Epidermal melanocyte (primary cell): ENCODE results near the gene PMEPA1.

ENCODE experiments used
- DNase-seq: peaks from one replicate; pipeline ENCODE4 v3.0.0; 2011; ENCODE audit warnings: low spot score; ENCODE audit not compliant: insufficient read length

Gene PMEPA1

DNA sequence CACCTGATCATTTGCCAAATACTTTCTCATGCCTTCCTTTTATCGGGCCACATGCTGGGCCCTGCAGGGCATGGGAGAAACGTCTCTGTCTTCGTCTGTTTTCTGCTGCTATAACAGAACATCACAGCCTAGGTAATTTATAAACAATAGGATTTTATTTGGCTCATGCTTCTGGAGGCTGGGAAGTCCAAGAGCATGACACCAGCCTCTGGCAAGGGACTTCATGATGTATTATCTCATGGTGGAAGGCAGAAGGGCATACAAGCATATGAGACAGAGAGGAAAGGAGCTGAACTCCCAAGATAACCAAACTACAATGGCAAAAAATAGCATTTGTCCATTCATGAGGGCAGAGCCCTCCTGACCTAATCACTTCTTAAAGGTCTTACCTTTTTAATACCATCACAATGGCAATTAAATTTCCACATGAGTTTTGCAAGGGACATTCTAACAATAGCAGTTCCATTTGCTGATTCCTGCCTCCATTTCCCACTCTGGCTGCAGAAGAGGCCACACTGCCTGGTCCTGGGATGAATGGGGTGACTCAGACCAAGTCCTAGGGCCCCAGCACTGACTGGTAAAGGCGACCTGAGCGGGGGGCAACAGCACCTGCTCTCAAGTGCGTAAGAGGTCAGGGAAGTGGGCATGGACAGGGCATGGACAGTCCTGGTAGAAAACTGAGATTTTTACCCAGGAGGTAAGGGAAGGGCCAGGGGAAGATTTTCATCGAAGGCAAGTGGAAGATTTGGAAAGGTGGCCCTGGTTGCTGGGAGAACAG, 84.4 kb downstream of the PMEPA1 start:
- no peak for DNase-seq

DNA sequence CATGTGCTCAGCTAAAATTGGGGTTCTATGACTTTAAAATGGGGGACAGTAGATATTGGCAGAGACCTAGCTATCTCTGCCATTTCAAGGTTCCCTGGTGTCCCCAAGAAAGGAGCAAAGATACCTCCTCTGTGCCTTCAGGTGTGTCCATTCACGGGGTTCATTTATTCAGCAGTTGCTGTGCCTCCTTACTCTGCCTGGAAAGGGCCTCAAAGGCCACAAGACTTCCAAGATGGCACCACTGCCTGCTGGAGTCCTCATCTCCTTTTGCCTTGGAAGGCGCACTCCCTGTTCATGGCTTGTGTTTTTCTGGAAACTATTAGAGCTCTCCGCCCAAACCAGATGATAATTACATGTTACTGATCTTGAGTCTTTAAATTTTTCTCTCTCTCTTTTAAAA, 85.7 kb downstream of the PMEPA1 start:
- no peak for DNase-seq

DNA sequence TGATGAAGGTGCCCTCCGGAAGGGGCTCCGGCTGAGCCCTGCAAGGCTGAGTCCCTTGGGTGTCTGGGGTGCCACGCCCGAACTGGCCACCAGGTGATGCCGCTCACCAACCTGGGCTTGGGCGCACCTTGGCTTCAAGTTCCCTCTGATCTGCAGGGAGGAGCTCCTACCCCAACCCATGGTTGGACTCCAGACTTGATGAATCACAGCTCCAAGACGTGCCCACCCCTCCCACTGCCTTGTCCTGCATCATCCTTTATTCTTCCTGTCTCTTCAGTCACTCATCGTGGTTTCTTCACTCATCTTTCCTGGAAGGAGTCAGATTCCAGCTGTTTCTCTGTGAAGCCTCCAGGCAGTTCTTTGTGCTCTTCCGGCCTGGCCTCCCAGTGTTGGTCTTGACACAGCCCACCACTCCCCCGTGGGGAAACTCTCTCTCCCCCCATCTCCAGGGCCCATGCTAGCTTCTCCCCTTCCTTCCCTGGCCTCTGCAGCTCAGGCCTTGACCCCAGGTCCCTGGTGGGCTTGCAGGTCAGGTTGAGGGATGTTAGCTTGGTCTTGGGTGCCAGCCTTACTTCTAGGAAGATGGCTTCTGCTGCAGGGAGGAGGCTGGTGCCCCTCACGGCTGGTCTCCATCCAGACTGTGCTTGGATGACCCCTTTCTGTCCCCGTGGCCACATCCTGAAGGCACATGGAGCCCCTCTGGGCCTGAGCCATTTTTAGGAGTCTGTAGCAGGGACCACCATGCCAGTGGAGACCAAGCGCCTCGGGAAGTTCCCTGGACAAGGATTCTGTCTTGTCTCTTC, 87.0 kb downstream of the PMEPA1 start:
- DNase-seq: no peak

DNA sequence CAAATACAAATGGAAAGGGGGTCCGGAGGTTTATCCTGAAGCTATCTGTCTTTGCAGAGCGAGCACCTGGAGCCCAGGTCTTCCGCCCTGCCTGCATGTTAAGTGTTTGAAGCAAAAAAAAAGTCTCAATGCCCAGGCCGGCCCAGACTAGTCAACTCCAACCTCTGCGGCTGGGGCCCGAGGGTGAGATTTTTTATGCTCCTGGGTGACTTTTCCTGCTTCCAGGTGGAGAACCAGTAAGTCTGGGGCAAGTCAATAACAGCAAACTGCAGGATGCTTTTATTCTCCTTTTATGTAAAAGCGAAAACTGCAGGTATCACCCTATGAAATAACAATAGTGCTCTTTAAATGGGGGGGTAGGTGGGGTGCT, 87.6 kb downstream of the PMEPA1 start:
- DNase-seq: no peak

DNA sequence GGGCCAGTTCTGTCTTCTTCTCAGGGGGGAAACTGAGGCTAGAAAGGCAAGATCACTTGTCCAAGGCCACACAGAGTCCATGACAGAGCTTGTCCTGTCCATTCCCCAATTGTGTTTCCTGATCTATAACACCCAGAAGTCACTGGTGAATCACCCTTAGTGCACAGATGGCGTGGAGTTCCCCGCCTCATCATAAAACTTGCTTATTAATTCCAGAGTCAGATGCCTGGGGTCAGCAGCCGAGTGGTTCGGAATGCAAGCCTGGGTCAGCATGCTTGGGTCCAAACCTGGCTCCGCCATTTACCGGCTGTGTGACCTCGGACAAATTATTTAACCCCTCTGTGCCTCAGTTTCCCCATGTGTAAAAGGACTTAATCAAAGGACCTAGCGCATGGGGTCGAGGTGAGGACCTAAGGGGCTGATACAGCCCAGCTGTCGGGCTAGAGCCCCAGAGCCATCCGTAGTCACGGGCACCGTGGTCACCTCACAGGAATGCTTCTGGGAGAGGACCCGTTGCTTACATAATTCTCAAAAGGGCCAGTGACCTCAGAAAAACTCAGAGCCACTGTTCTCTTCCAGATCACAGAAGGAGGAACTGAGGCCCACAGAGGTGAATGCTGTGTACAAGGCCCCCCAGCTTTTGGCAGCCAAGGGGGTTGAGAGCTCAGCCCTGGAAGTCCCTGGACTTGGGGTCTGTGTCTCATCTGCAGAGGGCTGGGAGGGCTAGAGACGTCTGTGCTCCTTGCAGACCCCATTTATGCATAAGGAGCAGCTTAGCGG, 88.2 kb downstream of the PMEPA1 start:
- DNase-seq: no peak

DNA sequence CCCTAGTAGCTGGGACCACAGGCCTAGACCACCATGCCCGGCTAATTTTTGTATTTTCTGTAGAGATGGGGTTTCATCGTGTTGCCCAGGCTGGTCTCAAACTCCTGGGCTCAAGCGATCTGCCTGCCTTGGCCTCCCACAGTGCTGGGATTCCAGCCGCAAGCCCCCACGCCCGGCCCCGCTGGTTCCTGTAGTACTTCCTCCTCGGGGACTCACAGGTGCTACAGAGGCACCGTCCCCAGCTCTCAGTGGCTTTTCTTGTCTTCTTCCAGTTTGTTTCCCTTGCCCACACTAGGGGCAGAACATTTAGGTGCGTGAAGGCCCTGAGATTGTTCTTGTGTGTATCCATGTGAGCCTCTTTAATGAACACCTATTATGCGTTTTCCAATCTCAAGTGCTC, 88.8 kb downstream of the PMEPA1 start:
- DNase-seq: no peak

DNA sequence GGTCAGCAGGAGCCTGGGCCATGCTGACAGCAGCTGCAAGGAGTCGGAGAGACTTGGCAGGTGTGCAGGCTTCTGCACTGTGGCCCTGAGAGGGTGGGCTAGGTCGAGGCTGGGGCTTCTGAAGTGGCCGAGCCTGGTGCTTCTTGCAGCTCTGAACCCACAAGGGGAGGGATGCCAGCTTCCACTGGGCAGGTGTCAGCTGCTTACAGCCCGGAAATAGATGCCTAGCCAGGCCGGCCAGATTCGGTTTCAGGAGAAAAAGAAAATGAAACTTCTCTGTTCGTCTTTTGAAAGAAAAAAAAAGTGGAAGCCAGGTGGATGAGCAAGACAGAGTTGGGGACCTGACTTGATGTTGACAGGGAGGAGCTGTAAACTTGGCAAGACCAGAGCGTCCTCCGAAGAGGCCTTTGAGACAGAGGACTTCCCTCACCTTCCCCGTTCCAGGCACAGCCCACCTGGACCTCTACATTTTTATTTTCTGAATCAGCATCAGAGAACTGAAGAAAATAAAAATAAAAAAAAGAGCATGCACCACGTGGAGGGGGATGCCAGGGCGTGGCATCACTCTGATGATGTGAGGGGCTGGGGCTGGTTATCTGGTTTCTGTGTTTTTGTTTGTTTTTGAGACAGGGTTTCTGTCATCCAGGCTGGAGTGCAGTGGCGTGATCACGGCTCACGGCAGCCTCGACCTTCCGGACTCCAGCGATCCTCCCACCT, 89.4 kb downstream of the PMEPA1 start, which contains the start of gene ZBP1:
Gene ZBP1, minus strand, starts transcription at position 153 of the 717 bp plus-strand sequence. Its CDS starts 131 bp downstream, at position 22.
- DNase-seq: no peak

DNA sequence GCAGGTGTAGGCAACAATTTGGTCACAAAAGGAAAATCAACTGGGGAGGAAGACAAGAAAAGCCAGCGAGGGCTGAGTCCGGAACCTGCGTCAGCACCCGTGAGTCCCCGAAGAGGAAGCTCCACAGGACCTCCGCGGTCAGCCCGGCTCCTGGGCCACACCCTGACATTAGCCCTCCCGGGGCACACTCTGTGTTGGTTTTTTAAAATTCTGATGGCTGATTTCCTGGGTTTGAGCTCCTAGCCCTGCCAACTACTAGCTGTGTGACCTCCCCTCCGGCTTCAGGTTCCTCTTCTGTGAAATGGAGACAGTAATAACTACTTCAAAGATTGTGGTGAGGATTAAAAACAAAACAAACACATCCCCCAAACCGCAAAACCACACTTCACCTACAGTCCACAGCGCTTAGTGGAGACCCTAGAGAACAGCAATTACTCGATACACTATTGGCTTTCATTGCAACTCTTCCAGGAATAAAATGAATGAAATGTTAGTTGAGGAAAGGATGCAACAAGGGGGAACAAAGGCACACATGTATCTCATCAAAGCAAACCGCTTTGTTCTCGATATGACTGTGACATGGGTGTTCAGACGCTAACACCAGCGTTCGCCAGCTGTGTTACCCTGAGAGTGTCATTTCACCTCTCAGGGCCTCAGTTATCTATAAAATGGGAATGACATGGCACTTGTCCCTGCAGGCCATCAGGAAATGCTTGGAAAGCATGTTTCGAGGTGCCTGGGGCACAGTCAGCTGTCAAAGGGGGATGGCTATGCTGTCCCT, 90.6 kb downstream of the PMEPA1 start:
- DNase-seq: no peak

DNA sequence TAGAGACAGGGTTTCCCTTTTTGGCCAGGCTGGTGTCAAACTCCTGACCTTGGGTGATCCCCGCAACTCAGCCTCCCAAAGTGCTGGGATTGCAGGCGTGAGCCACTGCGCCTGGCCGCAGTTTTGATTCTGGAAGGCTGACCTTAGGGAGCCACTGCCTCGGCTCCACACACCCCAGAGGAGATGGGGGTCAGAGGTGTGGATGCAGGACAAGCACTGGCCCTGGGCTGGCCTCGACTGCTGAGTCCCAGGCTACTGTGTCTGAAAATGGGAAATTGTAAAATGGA, 91.1 kb downstream of the PMEPA1 start:
- no peak for DNase-seq

DNA sequence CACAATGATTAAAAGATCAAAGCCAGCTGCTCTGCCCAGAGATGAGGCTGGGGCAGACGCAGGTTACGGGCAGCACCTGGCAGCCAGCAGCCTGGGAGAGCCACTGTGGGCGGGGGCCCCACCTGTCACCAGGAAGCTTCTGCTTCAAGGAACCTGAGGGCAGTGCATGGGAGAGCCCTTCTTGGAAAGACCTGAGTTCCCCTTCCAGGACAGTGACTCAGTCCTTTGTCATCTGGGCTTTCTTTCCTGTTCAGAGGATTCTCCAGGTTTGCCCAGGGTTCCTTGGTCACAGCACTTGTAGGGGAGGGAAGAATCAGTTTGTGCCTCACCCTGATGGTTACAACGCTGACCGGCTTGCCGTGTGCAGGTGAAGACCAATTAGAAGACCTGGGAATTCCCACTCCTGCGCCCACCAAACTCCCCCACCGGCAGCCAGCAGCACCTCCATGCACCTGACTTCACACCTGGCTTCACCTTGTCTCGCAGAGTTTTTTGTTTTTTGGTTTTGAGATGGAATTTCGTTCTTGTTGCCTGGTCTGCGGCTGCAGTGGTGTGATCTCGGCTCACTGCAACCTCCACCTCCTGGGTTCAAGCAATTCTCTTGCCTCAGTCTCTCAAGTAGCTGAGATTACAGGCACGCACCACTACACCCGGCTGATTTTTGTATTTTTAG, 91.6 kb downstream of the PMEPA1 start:
- no peak for DNase-seq

DNA sequence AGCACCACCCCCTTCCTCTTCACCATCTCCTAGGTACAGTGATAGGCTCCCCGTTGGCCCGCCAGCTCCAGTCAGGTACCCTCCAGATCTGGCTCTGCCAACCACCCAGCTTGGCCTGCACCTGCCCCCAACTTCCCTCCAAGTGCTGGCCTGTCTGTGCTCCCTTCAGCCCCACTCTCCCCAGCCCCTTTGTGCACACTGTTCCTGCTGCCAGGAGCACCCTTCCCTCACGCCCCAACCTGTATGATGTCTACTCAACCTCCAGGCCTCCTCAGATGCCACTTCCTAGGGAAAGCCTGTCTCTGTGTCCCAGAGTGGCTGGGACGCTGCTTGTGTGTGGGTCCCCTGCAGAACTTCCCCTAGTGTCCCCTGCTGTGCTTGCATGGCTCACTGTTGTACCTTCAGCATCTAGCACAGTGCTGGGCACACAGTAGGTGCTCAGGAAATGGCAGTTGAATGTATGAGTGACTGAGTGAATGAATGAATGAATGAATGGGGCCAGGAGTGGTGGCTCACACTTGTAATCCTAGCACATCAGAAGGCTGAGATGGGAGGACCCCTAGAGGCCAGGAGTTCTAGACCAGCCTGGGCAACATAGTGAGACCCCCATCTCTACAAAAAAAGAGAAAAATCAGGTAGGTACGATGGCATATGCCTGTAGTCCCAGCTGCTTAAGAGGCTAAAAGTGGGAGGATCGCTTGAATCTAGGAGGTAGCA, 92.6 kb downstream of the PMEPA1 start:
- DNase-seq: no peak

DNA sequence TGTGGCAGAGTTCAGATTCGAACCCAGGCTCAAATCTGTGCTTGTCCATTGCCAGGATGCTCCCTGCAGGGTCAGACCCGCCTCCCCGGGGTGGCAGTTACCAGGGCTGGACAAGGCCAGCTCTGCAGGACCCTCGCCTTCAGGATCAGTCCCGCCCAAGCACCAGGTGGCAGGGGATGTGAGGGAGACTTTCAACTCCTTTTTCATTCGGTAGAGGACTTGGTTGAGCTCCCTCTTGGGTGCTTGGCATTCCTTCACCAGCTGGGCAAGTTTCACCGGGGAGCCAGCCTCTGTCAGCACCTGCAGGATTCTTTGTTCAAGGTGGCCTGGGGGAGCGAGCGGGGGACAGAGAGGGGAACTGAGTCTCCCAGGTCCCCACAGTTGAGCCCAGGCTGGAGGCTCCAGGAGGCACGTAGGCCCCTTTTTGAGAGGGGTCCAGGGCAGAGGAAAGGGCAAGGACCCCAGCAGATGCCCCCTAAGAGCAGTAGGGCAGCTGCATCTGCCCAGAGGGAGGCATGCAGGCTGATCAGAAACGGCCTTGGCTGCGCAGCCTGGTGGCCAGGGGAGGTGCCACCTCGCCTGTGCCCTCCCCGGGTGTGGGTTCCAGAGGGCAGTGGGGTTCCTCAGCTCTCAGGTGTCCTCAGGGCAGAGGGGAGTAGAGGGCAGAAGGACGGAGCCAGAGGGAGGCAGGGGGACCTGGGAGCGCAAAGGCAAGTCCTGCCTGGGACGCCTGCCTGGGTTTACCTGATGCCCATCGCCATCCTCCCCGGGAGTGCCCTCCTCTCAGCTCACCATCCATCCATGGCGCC, 93.5 kb downstream of the PMEPA1 start:
- no peak for DNase-seq

DNA sequence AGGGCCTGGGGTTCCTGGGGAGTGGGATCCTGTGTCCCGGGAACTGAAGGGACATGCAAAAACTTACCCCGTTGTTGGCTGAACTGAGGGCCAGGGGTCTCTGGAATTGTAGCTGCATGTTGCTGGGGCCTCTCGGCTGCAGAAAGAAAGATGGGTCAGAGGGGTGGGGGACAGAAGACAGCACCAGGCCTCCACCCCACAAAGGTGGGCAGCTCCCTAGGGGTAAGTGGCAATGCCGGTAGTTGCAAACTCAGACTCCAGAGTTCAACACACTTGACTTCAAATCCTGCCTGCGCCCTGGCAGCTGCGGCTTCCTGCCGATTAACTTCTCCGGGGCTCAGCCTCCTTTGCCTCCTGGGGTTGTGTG, 94.4 kb downstream of the PMEPA1 start:
- no peak for DNase-seq

DNA sequence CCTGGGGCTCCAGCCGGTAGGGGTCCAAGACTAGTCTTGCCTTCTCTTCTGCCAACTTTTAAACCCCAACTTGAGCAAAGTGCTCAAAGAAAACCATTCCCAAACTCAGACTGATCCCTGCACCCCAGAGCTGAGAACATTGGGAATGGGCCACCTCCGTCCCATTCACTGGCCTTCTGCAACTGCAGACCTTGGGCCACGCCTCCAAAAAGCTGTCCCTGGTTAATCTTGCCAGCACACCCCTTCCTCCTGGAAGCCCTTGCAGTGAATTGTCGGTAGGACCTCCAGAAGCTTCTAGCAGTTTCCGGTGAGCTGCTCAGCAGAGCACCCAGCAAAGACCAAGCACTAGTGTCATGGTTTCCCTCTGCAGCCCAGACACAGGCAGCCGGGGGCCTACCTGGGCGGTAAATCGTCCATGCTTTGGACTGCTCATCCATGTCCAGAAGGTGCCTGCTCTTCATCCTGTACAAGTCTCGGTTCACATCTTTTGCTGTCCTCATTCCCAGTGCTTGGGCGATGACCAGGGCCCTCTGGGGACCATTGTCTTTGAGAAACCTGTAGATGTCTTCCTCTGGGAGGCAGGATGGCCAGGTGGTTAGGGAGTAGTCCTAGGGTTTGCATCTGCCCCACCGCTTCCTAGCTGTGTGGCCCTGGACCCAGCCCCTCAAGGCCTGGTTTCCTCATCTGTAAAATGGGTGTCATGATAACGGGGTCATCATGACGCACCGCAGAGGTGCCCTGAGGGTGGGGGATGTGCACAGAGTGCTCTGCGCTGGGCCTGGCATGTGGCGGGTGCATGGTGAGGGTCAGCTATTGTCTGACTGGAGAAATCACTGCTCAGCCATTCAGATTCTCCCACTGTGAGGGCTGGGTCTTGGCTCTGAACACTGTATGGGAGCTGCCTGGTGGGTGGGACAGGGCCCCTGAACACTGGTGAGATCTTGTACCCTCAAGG, 95.0 kb downstream of the PMEPA1 start:
- no peak for DNase-seq

DNA sequence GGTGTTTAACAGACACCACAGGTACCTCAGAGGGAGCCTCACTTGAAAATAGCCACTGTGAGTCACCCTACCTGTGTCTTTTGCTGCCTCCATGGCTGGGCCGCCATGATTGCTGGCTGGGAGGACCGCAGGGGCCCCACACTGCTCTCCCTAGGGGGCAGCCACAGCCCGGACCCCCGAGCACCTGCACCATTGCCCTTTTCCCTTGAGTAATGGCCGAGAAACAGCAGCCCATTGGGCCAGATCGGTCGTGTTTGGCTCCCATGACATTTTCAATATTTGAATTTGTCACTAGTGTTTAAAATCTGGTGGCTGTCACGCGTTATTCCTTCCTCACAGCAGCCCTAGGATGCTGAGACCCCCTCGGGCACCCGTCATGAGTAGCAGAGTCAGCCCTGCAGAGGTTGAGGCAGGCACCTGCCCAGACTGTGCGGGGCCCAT, 96.3 kb downstream of the PMEPA1 start:
- no peak for DNase-seq

DNA sequence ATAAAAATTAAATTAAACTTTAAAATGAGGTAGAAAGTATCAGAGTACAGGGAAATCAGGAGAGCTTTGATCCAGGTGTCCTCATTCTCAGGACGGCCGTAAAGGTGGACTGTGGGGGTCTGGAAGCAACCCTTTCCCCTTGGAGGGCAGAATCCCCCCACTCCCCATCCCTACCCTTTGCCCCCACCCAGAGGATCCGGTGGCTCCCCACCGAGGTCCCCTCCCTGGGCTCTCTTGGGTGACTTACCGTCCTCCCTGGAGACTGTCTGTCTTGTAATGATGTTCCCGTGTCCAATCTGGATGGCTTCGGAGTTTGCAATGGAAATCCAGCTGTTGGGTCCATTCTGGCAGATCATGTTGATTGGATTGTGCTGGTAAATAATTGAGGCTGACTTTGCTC, 96.9 kb downstream of the PMEPA1 start:
- DNase-seq: no peak

DNA sequence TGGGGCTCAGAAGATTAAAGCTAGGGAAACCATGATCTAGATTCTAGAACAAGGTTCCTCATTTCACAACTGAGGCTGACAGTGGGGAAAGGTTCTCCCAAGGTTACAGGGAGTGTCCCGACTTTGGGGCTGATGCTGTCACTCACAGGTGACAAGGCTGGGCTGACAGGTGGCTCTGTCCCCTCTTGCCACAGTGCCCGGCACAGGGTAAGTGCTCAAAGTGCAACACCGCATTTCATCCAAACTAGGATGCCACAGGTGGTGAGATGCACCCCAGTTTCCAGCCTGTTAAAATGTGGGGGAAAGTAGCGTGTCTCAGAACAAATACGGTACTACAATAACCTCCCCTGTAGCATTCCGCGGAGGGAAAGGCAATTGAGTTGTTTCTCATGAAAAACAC, 97.4 kb downstream of the PMEPA1 start:
- no peak for DNase-seq
